ENCODE results near the gene KCNAB1. TPM values are rescaled to one million over a fixed set of nuclear protein-coding genes. Genes with fewer than 3 reads are reported as not detected.

KCNAB1 gene
- total RNA-seq, 2 donors from 2014 or later: not detected

DNA sequence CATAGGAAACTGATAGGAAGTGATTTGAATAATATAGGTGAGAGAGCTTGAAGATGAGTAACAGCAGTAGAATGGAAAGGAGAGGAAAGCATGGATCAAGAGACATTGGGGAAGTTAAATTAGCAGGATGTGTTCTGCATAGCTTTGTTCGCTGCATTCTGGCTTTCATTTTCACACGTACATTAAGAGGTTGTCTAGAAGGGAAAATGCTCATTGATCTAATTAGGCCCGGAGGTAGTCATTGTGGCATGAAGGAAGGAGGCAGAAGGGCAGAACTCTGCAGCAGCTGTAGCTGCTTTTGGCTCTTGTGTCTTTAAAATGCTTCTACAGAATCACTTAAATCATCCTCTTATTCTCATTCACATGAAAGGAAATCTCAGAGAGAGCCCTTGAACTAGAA lies 40.3 kb downstream of the KCNAB1 start:
- peak in 1 of 2 donors; percentile 62 for ATAC-seq
- H3K36me3 Mint-ChIP-seq: no peaks in the 10 kb centered on the region
- DNase-seq (ENCODE audit: low spot score in 2 of 2): no peak

DNA sequence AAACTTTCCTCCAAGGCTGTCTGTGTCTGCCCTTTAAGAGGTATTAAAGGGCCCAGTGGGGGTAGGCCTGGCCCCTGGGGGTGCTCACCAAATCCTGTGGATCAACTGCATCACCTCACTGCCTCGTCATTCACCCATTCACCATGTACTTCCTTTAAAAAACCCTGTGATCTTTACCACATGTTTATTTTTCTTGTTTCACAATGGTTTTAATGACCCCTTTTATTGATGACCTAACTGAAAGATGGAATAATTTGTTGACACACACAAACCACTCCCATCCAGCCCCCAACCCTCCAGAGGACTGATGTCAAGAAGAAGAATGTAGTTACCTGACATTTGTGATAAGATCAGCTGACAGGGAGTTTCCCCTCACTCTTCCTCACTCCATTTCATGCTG lies 40.8 kb downstream of the KCNAB1 start:
- Mint-ChIP-seq H3K9me3 (no peaks in the 10 kb centered on the region), H3K27ac (no peak overlapping the region), H3K36me3 (no peaks in the 10 kb centered on the region)
- DNase-seq (ENCODE audit: low spot score in 2 of 2): no peak
- ATAC-seq: peak; percentile 34 to 41

More for the DNA sequence above, 40.3 kb downstream of the KCNAB1 start:
- Mint-ChIP-seq H3K27ac (peak overlapping the region in 1 of 2 donors; percentile 4), H3K9me3 (no peaks in the 10 kb centered on the region)

DNA sequence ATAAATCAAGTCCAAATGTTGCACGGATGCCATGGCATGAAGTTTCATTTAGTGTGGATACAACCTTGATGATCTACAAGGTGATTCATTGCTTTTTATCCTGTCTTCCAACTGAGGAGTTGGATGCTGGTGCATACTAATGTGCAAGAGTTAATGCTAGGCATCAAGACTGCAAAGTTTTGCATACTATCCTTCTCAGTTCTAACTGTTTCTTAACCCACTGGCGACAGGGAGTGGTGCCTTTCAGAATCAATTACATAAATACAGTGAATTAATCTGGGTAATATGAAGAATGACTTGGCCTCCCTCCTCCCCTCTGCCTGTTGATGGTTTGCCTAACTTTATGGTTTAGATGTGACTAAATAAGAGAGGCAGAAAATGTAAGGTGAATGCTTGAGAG lies 43.5 kb downstream of the KCNAB1 start:
- ATAC-seq: no peak
- DNase-seq (ENCODE audit: low spot score in 2 of 2): no peak
- no peak overlapping the region for H3K27ac Mint-ChIP-seq
- no peaks in the 10 kb centered on the region for H3K36me3 Mint-ChIP-seq
- no peaks in the 10 kb centered on the region for H3K9me3 Mint-ChIP-seq

DNA sequence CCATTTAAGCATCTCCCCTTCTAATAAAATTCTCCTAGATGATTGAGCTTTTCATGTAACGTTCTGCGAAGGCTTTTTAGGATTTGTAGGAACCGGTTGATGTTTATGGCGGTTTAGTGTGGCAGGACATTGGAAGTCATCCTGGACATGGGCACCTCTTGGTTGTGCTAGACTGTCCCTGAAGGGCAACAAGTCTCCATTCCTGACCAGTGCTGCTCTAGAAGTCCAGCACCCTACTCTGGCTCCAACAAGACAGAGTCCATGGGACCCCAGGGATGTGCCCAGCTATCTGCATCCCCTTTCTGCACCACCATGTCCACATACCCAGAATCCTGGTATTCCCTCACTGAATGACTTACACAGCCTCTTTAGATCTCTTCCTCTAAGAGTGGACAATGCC lies 46.4 kb downstream of the KCNAB1 start:
- ATAC-seq: no peak
- Mint-ChIP-seq H3K36me3 (no peaks in the 10 kb centered on the region), H3K9me3 (no peaks in the 10 kb centered on the region), H3K27ac (no peak overlapping the region)
- no peak for DNase-seq (ENCODE audit: low spot score in 2 of 2)

DNA sequence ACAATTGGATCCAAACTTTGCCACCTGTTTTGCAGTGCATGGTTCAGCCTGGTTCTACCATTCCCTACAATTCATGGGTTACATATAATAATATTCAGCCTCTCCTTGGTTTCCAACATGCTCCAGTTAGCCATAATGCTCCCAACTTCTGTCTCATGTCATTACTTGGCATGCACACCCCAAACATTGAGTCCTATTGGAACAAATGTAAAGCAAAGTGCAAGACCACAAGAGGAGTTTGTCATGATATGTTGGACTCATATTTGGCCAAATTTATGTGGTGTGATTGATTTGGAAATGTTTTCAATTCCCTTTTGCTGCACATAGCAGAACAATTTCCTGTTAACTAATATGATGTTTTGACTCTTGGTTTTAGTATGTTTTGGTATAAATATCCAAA lies 50.2 kb downstream of the KCNAB1 start:
- DNase-seq (ENCODE audit: low spot score in 2 of 2): no peak
- no peaks in the 10 kb centered on the region for H3K36me3 Mint-ChIP-seq
- H3K27ac Mint-ChIP-seq: no peak overlapping the region
- no peaks in the 10 kb centered on the region for H3K9me3 Mint-ChIP-seq
- ATAC-seq: no peak

DNA sequence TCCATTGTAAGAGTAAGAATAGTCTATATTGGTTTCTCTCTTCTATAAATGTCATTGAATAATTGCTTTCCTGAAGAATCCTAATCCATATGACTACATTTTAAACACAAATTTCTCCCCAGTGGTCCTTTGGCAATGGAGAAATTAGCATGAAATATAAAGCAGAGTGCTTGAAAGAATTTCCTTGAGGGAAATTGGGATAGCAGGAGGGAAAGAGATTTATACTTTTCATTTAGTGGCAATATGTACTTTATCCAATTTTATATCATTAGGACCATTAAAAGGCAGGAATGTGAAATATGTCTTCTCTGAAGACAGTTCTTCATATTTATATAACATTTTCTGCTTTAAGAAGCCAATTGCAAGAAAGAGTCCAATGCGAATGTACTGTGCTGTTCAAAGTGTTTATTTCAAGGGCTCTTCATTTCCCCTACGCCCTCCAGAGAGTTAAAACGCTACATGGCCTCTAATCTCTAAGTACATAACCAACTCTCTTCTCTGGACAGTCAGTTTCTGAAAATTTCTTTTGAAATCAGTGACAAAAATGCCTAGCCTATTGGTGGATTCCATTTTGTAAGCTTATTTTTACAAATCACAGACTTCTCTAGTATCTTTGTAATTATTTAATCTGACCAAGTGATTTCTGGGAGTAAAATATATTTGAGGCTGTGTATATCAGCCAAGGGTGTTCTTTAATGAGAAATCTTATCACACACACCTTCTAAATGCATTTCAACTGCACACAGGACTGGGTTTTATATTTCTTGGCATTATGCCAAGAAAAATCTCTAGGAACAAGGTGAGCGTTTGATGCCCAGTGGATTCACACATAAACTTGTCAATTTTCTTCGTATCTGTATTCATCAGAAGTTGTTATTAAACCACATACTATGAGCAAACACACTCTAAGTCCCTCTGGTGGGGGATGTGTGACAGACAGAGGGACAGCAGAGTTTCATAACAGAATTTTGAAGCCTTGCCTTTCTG lies 51.2 kb downstream of the KCNAB1 start:
- Mint-ChIP-seq H3K27ac (no peak overlapping the region), H3K36me3 (no peaks in the 10 kb centered on the region), H3K9me3 (no peaks in the 10 kb centered on the region)
- DNase-seq (ENCODE audit: low spot score in 2 of 2): no peak
- ATAC-seq: no peak

DNA sequence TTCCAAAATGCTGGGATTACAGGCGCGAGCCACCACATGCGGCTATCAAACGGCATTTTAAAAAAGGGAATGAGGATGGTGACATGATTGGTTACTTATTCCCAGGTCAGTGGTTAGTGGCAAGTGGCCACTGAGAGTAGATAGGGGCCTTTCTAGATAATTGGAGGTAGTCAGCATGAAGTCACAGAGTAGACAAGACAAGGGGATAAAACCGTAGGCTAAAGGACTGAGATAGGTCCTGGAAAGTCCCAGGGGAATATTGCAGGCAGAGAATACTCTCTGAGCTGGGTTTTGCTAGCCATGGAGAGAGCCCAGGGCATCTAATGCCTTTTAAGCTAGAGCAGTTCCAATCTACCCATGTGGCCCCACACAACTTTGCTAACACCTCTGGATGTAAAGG lies 52.2 kb downstream of the KCNAB1 start:
- no peaks in the 10 kb centered on the region for H3K9me3 Mint-ChIP-seq
- ATAC-seq: no peak
- no peak overlapping the region for H3K27ac Mint-ChIP-seq
- DNase-seq (ENCODE audit: low spot score in 2 of 2): no peak
- no peaks in the 10 kb centered on the region for H3K36me3 Mint-ChIP-seq

DNA sequence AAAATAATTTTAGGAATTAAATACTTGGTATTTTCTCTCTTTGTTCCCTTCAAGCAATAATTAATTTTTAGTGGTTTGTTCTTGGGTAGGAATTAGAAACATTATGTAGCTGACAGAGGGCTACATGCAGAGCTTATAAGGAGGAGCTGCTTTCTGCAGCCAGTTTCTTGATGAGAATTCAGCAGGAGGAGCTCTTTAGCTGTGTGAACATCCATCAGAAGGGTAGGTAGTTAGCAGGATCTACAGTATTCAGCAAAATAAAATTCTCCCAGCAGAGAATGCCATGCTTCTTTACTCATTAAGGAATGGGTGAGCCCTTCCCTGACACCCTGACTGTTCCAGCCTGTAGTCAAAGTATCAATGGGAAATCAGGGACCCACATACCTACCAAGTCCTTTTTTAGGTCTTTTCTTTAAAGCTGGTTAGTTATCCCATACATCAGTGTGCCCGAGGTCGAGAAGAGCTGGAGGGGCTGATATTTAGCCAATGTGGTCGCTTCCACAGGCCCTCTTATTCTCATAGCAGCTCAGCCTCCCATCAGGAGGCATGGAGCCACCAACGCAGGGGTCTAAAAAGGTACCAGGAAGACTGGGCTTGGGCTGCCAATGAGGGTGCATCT lies 54.0 kb downstream of the KCNAB1 start:
- no peaks in the 10 kb centered on the region for H3K36me3 Mint-ChIP-seq
- ATAC-seq (no peak), DNase-seq (ENCODE audit: low spot score in 2 of 2) (no peak)
- no peaks in the 10 kb centered on the region for H3K9me3 Mint-ChIP-seq
- no peak overlapping the region for H3K27ac Mint-ChIP-seq

DNA sequence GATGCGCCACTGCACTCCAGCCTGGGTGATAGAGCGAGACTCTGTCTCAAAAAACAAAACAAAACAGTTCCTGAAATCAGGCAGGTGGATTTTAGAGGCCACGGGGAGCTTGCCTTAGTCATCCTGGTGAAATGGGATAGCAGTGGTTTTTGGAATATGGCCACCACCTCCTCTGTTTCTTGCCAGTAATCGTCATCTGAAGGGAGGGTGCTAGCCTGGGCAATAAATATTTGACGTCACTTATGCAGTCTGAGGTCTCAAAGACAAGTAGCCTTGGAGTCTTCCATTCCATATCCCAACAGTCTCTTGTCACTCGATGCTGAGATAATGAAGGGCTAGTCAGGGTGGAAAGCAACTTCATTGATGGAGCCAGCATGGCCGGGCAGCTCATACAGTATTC lies 55.2 kb downstream of the KCNAB1 start:
- DNase-seq (ENCODE audit: low spot score in 2 of 2) (no peak), ATAC-seq (no peak)
- Mint-ChIP-seq H3K9me3 (no peaks in the 10 kb centered on the region), H3K27ac (no peak overlapping the region), H3K36me3 (no peaks in the 10 kb centered on the region)

DNA sequence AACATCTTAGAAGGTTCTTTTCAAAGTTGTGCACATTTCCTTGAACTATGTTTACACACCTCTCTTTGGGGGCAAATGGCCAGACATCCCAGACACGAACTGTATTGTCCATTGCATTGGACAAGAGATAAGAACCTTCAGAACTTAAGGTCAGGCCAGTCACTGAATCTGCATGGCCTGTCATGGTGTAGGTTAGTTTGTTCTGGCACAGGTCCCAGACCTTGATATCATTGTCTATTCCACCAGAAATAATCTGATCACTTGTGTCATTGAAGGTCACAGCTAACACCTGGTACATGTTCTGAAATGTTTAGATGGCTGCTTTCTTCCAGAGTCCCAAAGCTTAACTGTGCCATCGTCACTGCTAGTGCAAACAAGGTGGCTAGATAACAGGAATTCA lies 55.7 kb downstream of the KCNAB1 start:
- Mint-ChIP-seq H3K9me3 (no peaks in the 10 kb centered on the region), H3K27ac (no peak overlapping the region), H3K36me3 (no peaks in the 10 kb centered on the region)
- no peak for ATAC-seq
- DNase-seq (ENCODE audit: low spot score in 2 of 2): no peak

DNA sequence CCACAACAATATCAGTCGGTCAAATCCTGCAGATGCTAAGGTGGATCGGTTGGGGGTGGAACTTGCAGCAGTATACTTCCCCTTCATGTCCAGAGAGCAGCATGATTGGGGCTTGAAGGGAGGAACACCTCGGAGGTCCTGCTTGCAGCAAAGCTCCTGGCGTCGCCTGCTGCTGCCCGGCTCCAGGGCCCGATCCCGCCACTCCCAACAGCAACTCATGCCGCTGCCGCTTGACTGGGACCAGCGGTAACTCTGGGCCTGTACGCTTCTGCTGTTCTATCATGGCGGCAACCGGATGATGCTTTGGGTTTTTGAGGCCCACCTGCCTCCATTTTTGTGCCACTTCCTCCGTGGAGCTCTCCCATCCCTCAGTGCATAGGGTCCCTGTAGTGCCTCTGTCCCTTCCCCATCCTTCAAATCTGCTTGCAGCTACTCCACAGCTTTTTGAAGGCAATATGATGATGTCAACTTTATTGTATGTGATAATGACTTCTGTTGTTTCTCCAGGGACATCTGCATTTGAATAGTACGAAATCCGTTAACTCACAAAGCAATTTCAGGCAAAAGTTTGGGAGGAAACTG lies 56.3 kb downstream of the KCNAB1 start:
- DNase-seq (ENCODE audit: low spot score in 2 of 2) (no peak), ATAC-seq (no peak)
- H3K27ac Mint-ChIP-seq: no peak overlapping the region
- no peaks in the 10 kb centered on the region for H3K36me3 Mint-ChIP-seq
- no peaks in the 10 kb centered on the region for H3K9me3 Mint-ChIP-seq

DNA sequence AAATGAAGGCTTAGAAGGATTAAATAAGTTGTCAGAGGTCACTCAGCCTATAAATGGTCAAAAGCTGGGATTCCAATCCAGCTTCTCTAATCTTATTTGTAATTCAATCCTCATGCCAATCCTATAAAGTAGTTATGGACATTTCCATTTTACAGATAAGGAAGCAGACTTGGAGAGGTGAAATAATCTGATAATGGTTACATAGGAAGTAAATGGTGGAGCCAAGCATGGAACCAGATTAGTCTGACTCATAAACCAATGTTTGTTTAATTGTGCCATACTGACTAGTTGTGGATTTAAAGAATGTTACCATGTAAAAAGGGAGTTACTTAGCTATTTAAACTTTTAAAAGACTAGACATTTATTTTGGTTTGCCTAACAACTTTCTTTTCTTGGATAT lies 59.7 kb downstream of the KCNAB1 start:
- H3K9me3 Mint-ChIP-seq: no peaks in the 10 kb centered on the region
- DNase-seq (ENCODE audit: low spot score in 2 of 2) (no peak), ATAC-seq (no peak)
- H3K36me3 Mint-ChIP-seq: no peaks in the 10 kb centered on the region
- no peak overlapping the region for H3K27ac Mint-ChIP-seq

DNA sequence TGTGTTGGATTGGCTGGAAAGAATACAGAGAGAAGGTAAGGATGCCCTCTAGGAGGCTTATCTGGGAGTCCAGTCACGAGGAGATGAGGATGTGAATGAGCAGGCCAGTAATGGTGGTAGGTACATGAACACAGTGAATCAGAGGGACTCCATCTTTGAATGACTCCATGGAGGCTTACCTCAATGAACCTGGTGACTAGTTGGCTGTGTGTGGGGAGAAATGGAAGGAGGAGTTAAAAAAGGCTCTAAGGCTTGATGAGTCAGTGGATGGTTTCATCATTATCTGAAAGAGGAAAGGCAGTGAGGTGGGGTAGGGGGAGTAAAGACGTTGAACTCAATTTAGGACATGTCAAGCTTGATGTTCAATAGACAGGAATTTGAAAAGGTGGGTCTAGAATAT lies 61.1 kb downstream of the KCNAB1 start:
- no peak overlapping the region for H3K27ac Mint-ChIP-seq
- no peaks in the 10 kb centered on the region for H3K9me3 Mint-ChIP-seq
- no peaks in the 10 kb centered on the region for H3K36me3 Mint-ChIP-seq
- peak; percentile 64 to 78 for ATAC-seq
- DNase-seq (ENCODE audit: low spot score in 2 of 2): no peak

DNA sequence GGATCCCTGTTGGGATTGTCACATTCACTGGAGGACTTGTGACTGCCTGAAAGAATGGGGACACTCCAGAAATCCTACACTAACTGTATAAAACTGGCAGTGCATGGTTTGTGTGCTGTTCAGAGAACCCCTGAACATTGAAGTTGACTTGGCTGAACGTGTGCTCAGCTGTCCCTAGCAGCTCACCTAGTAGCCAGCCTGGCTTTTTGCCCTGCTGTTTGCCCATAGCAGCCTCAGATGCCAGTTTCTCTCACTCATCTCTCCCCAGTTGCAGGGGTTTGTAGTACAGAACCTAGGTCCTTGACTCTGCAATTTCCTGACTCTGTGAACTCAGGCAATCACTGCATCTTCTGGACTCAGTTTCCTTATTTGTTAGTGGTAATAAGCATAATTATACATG lies 63.0 kb downstream of the KCNAB1 start:
- ATAC-seq (no peak), DNase-seq (ENCODE audit: low spot score in 2 of 2) (no peak)
- Mint-ChIP-seq H3K27ac (no peak overlapping the region), H3K9me3 (peaks cover 0 to 7% of the 10 kb centered on the region in 2 donors), H3K36me3 (no peaks in the 10 kb centered on the region)

DNA sequence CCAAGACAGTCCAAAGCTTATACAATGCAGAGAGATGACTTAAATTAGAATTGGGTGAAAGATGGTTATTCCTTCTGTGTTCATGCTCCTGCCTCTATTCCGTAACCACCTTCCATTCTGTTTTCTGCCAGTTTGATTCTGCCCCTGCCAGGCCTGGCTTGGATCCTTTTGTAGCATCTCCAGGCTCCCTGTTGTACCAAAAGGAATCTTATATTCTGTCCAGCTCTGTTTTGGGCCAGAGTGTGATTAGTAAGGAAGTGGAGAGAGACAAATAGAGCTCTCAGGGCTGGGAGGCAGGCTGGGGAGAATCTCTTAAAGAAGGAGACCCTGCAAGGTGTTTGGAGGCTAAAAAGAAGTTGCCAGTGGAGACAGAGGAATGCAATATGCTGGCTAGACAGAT lies 63.8 kb downstream of the KCNAB1 start:
- DNase-seq (ENCODE audit: low spot score in 2 of 2) (no peak), ATAC-seq (no peak)
- Mint-ChIP-seq H3K9me3 (peaks cover 0 to 7% of the 10 kb centered on the region in 2 donors), H3K27ac (no peak overlapping the region), H3K36me3 (no peaks in the 10 kb centered on the region)

DNA sequence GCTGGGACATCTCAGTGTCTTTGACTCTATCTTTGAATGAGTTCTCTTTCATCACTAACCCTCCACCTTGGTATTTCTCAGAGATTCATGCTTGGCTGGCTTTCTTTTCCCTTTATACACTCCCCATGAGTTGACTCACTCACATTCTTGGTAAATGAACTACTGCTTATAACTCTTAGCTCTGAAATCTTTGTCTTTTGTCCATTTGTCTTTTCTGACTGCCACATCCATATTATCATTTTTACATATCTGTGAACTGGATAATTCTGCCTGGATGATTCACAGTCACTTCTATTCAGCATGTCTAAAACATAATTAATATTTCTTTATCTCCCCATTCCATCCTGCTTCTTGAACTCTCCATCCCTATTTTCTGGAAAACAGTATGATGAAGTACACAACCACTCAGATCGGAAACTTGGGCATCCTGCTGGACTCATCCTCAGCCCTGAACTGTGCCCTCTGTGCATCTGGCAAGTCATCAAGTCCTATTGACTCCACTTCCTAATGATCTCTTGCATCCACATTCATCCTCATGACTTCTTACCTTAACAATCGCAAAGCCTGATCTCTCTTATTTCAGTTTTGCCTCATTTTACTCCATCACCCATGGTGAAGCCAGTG lies 66.9 kb downstream of the KCNAB1 start:
- no peak for DNase-seq (ENCODE audit: low spot score in 2 of 2)

DNA sequence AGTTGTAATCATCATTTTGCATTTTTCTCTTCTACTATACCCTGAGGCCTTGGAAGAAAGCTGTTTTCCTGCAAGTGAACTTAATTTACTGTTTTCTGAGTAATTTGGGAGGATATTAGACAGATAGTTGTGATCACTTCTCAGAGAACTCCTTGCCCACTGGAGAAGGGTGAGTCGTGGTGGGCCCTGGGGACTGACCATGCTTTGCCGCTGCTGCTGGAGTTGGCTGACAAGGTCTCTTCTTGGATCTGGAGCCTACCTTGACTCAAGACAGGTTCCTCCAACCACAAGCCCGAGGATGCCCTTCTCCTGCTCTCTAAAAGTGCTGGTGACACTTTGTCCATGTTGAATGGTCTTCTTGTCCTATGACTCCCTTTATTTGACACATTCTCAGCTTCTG lies 68.4 kb downstream of the KCNAB1 start:
- ATAC-seq (no peak), DNase-seq (ENCODE audit: low spot score in 2 of 2) (no peak)
- peaks cover 0 to 7% of the 10 kb centered on the region in 2 donors for H3K9me3 Mint-ChIP-seq
- no peak overlapping the region for H3K27ac Mint-ChIP-seq
- no peaks in the 10 kb centered on the region for H3K36me3 Mint-ChIP-seq

More for the DNA sequence above, 66.9 kb downstream of the KCNAB1 start:
- no peaks in the 10 kb centered on the region for H3K36me3 Mint-ChIP-seq
- no peak for ATAC-seq
- no peak overlapping the region for H3K27ac Mint-ChIP-seq
- peaks cover 0 to 7% of the 10 kb centered on the region in 2 donors for H3K9me3 Mint-ChIP-seq

All from activated naive CD4-positive, alpha-beta T cell treated with anti-CD3 and anti-CD28 coated beads, Interleukin-2, amount 50 U/mL, for 72 hours (primary cell).